SU-DHL-6 (cell line): ENCODE results near the gene IGFBP6.

Experiments
- H2AFZ ChIP-seq: fragments of 200-600 bp; sonication (generic); 2 replicates; pipeline ENCODE4 v1.6.1; 2014; ENCODE audit warnings: low read depth, mild to moderate bottlenecking, moderate library complexity, mixed read lengths, antibody characterized with exemption, low read length; ENCODE audit not compliant: severe bottlenecking
- H3F3A ChIP-seq: fragments of 200-600 bp; shearing (Covaris generic); 2 replicates; pipeline ENCODE4 v1.6.0; 2016; ENCODE audit warnings: antibody characterized with exemption, mild to moderate bottlenecking; ENCODE audit not compliant: insufficient read depth
- H3K27ac ChIP-seq: fragments of 200-600 bp; sonication (generic); 2 replicates; pipeline ENCODE4 v1.5.1; 2016; ENCODE audit warnings: low read depth, mild to moderate bottlenecking, low read length, moderate library complexity, mixed read lengths
- H3K27me3 ChIP-seq: fragments of 200-600 bp; sonication (generic), shearing (Covaris generic); 2 replicates; pipeline ENCODE4 v1.6.0; 2014; ENCODE audit warnings: mild to moderate bottlenecking, low read length
- H3K36me3 ChIP-seq: fragments of 200-600 bp; sonication (generic); 2 replicates; pipeline ENCODE4 v1.6.1; 2014; ENCODE audit warnings: mild to moderate bottlenecking, low read length, mixed read lengths
- H3K4me2 ChIP-seq: fragments of 300-600, 200-600 bp; shearing (Covaris generic), sonication (generic); 2 replicates; pipeline ENCODE4 v1.6.0; 2014; ENCODE audit warnings: low read length, low read depth, mild to moderate bottlenecking; ENCODE audit not compliant: poor library complexity, severe bottlenecking
- H3K4me3 ChIP-seq: fragments of 200-600 bp; sonication (generic); 2 replicates; pipeline ENCODE4 v1.5.1; 2014; ENCODE audit warnings: antibody characterized with exemption, low read length, mild to moderate bottlenecking, mixed read lengths; ENCODE audit not compliant: insufficient read depth, poor library complexity, severe bottlenecking
- H3K79me2 ChIP-seq: fragments of 200-600 bp; sonication (generic); 2 replicates; pipeline ENCODE4 v1.6.1; 2014; ENCODE audit warnings: mild to moderate bottlenecking, low read length, moderate library complexity; ENCODE audit not compliant: insufficient read depth
- H3K9ac ChIP-seq: fragments of 200-600 bp; sonication (generic); 2 replicates; pipeline ENCODE4 v1.7.0; 2014; ENCODE audit warnings: mild to moderate bottlenecking, low read length
- H3K9me2 ChIP-seq: fragments of 200-600 bp; sonication (generic); replicated peaks from 2 replicates; pipeline ENCODE4 v1.6.1; 2014; ENCODE audit warnings: low read length; ENCODE audit not compliant: insufficient read depth
- H3K9me3 ChIP-seq: fragments of 200-600 bp; sonication (generic); 2 replicates; pipeline ENCODE4 v1.6.1; 2014; ENCODE audit warnings: low read length, mixed read lengths; ENCODE audit not compliant: insufficient read depth
- H4K20me1 ChIP-seq: fragments of 200-600 bp; sonication (generic); 2 replicates; pipeline ENCODE4 v1.6.1; 2014; ENCODE audit warnings: low read depth, mild to moderate bottlenecking, antibody characterized with exemption, low read length, moderate library complexity, mixed read lengths
- EZH2phosphoT487 ChIP-seq: fragments of 200-600 bp; sonication (generic), shearing (Covaris generic); conservative IDR thresholded peaks from 2 replicates; pipeline ENCODE4 v1.6.1; 2018; ENCODE audit warnings: mild to moderate bottlenecking, antibody characterized with exemption, low read length, moderate library complexity, mixed read lengths
- TF ChIP-seq, protein P1 (sequence below): fragments of 200-600 bp; sonication (generic); IDR thresholded peaks from one replicate; pipeline ENCODE4 v1.5.1; 2017; ENCODE audit warnings: antibody characterized with exemption, mild to moderate bottlenecking, low read length, moderate library complexity; ENCODE audit not compliant: insufficient read depth, poor library complexity, severe bottlenecking

IGFBP6 gene

DNA sequence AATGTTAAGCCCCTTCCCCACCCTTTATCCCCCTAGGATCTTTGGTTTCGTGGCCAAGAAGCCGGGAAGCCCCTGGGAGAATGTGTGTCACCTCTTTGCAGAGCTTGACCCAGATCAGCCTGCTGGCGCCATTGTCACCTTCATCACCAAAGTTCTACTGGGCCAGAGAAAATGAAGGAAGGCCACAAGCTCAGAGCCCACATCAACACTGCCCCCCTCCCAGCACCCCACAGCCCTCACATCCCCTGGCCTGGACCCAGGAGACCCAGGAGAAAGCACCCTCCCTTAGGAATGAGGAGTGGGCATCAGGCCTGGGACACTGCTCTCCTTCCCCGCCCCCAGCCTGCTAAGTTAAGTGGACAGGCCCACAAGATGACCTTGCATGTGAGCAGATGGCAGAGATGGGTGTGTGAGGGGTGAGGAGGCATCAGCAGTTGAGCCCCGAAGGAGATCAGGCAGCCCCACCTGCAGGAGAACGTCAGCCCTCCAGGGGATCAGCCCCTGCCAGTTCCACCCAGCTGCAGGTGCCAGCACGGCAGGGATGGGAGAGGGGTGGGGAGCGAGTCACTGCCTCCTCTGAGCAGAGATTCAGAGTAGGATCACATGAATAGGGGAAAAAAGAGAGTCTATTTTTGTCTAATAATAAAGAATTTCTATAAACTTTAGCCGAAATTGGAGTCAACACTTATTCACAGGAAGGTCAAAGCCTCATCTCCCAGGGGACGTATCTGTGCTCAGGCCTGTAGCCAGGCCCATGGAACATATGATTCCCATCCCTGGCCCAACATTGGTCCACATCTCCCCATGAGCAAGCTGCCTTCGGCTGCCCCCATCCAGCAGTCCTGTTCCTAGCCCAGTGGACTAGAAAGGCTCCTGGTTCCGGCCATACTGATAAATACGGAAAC lies 33.5 kb upstream of the IGFBP6 start:
- no peak for TF ChIP-seq EZH2phosphoT487
- TF ChIP-seq, protein P1, sequence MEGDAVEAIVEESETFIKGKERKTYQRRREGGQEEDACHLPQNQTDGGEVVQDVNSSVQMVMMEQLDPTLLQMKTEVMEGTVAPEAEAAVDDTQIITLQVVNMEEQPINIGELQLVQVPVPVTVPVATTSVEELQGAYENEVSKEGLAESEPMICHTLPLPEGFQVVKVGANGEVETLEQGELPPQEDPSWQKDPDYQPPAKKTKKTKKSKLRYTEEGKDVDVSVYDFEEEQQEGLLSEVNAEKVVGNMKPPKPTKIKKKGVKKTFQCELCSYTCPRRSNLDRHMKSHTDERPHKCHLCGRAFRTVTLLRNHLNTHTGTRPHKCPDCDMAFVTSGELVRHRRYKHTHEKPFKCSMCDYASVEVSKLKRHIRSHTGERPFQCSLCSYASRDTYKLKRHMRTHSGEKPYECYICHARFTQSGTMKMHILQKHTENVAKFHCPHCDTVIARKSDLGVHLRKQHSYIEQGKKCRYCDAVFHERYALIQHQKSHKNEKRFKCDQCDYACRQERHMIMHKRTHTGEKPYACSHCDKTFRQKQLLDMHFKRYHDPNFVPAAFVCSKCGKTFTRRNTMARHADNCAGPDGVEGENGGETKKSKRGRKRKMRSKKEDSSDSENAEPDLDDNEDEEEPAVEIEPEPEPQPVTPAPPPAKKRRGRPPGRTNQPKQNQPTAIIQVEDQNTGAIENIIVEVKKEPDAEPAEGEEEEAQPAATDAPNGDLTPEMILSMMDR = no peak
- Histone ChIP-seq H3K27me3 (no peaks in the 10 kb centered on the region), H3K27ac (no peak overlapping the region)

GRCh38 chr12:53064613-53065436 lies 32.6 kb upstream of the IGFBP6 start:
- H3K27ac ChIP-seq = no peak overlapping the region
- TF ChIP-seq EZH2phosphoT487 = no peak
- TF ChIP-seq, protein P1 = no peak
- no peaks in the 10 kb centered on the region for H3K9me2 ChIP-seq
- H2AFZ ChIP-seq = no peak overlapping the region
- H3K9ac ChIP-seq = no peak overlapping the region
- H3K9me3 ChIP-seq = no peaks in the 10 kb centered on the region
- no peak overlapping the region for H3K4me3 ChIP-seq
- H3K4me2 ChIP-seq = no peak overlapping the region
- H4K20me1 ChIP-seq = no peaks in the 10 kb centered on the region
- no peaks in the 10 kb centered on the region for H3K36me3 ChIP-seq
- H3K27me3 ChIP-seq = no peaks in the 10 kb centered on the region
- no peaks in the 10 kb centered on the region for H3F3A ChIP-seq
- H3K79me2 ChIP-seq = no peaks in the 10 kb centered on the region

More for the DNA sequence above, 33.5 kb upstream of the IGFBP6 start:
- no peak overlapping the region for H3K4me3 ChIP-seq
- H3K79me2 ChIP-seq = no peaks in the 10 kb centered on the region
- no peaks in the 10 kb centered on the region for H3K9me2 ChIP-seq
- H2AFZ ChIP-seq = no peak overlapping the region
- no peaks in the 10 kb centered on the region for H3K9me3 ChIP-seq
- H3F3A ChIP-seq = no peaks in the 10 kb centered on the region
- H3K4me2 ChIP-seq = no peak overlapping the region
- no peaks in the 10 kb centered on the region for H4K20me1 ChIP-seq
- no peaks in the 10 kb centered on the region for H3K36me3 ChIP-seq
- H3K9ac ChIP-seq = no peak overlapping the region

GRCh38 chr12:53065470-53065869 lies 32.0 kb upstream of the IGFBP6 start:
- no peak overlapping the region for H3K27ac ChIP-seq
- H3K4me2 ChIP-seq = no peak overlapping the region
- H3K9me3 ChIP-seq = no peaks in the 10 kb centered on the region
- H3K36me3 ChIP-seq = no peaks in the 10 kb centered on the region
- no peaks in the 10 kb centered on the region for H4K20me1 ChIP-seq
- no peaks in the 10 kb centered on the region for H3F3A ChIP-seq
- H3K4me3 ChIP-seq = no peak overlapping the region
- no peaks in the 10 kb centered on the region for H3K79me2 ChIP-seq
- TF ChIP-seq, protein P1 = no peak
- TF ChIP-seq EZH2phosphoT487 = no peak
- no peaks in the 10 kb centered on the region for H3K27me3 ChIP-seq
- no peak overlapping the region for H2AFZ ChIP-seq
- H3K9me2 ChIP-seq = no peaks in the 10 kb centered on the region
- H3K9ac ChIP-seq = no peak overlapping the region
